Measurements from ENCODE around the gene RGL3. TPM values are rescaled to one million over a fixed set of nuclear protein-coding genes. Genes with fewer than 3 reads are reported as not detected.

Gene RGL3
- total and polyA plus RNA-seq, 9 of the 15 experiments (the other 6 are each of a cell fraction or from before 2014, with no cell fraction given): 0.12 to 0.61 (median 0.32) TPM; not detected in 4

GRCh38 chr19:11375143-11375948 is 43.8 kb downstream of the RGL3 start:
- Histone ChIP-seq H4K20me1 (replicated peaks; ENCODE audit: control insufficient read depth, insufficient read depth, low read length) (peaks cover 11% of the 10 kb centered on the region), H3K9me3 (replicated peaks; ENCODE audit: control insufficient read depth, insufficient read depth, low read depth, low read length) (no peaks in the 10 kb centered on the region), H3K27me3 (ENCODE audit: control insufficient read depth in 2 of 2, insufficient read depth in 2 of 2, low read length in 2 of 2) (no peaks in the 10 kb centered on the region), H3K9me1 (ENCODE audit: control insufficient read depth, insufficient read depth, low read length) (no peaks in the 10 kb centered on the region), H3K27ac (ENCODE audit: extremely low read depth, low read depth, low read length) (peak overlapping the region; percentile 74), H3K79me2 (ENCODE audit: control insufficient read depth, insufficient read depth, low read length) (peaks cover 16% of the 10 kb centered on the region; the same call in 2 of the 3 replicates), H3K4me2 (ENCODE audit: insufficient read depth, low read length) (peak overlapping the region; percentile 84), H3K4me1 (replicated peaks in 1 of 2; ENCODE audit: control insufficient read depth in 2 of 2, insufficient read depth in 2 of 2, low read length in 2 of 2) (peaks cover 22 to 31% of the 10 kb centered on the region in 2 experiments), H3K4me3 (peak overlapping the region; percentile 59), H2AFZ (ENCODE audit: low read depth, low read length) (peak overlapping the region; percentile 97), H3K36me3 (ENCODE audit: control insufficient read depth, insufficient read depth, low read length) (peaks cover 26% of the 10 kb centered on the region), H3K9ac (ENCODE audit: insufficient read depth in 1 of 2, low read depth in 2 of 2, low read length in 2 of 2) (peak overlapping the region; percentile 77 to 93)
- BruUV-seq (replicated peaks): TSS peak; percentile 92
- intact Hi-C loops (cut with micrococcal nuclease) (loop anchor here (2.0 kb wide), 1 partner anchor 59 kb away; the partner anchor contains the start of genes ODAD3 and PRKCSH), in situ Hi-C loops (cut with MboI) (loop anchor here (5.0 kb wide), 1 partner anchor 78 kb away; the partner anchor contains the start of gene TSPAN16)
- POLR2A ChIA-PET: interaction anchor here (0.5 to 3.6 kb wide), 25 partner anchors 9 to 275 kb away, joined by 3 to 36 read pairs (median 4); partner anchors contain the start of genes CCDC159, EPOR, ODAD3 and PRKCSH
- DNase-seq (ENCODE audit: extremely low read depth in 1 of 4, low spot score in 3 of 4) (peak in 1 of 4 experiments; percentile 63), ATAC-seq (peak; percentile 10; the same call in 2 of the 3 replicates), FAIRE-seq (no peak)
- 24% methylated on average over 27 of the region's 27 CpGs for WGBS (ENCODE audit: insufficient coverage, low coverage, missing lambda C conversion rate)
- CTCF ChIA-PET (ENCODE audit: low intra/inter-chr PET ratio): no interaction called here
- TF ChIP-seq NFIC (IDR thresholded peaks at IDR 0.05): peak; percentile 77
- peak in 1 of 2 experiments; percentile 11; a peak in 2 of 4 replicates for TF ChIP-seq RAD21 (CRISPR knock-in tag; conservative IDR thresholded peaks at IDR 0.05 in 1 of 2, IDR thresholded peaks at IDR 0.05 in 1 of 2)
- no peak for TF ChIP-seq SMC3 (conservative IDR thresholded peaks at IDR 0.05; ENCODE audit: insufficient read depth, low read depth, low read length)
- TF ChIP-seq ELF1 (tag; IDR thresholded peaks at IDR 0.05): peak; percentile 23; the same call in 1 of the 2 replicates
- TF ChIP-seq ZBTB33 (CRISPR knock-in tag; IDR thresholded peaks at IDR 0.05): no peak
- no peak for TF ChIP-seq MYC (IDR thresholded peaks at IDR 0.05; ENCODE audit: low read depth, low read length)
- TF ChIP-seq MYC (CRISPR knock-in tag; IDR thresholded peaks at IDR 0.05; ENCODE audit: borderline replicate concordance, low read depth): no peak
- peak; percentile 35; the same call in 1 of the 2 replicates for TF ChIP-seq ZNF75A (CRISPR knock-in tag; IDR thresholded peaks at IDR 0.05)
- TF ChIP-seq DEAF1 (CRISPR knock-in tag; IDR thresholded peaks at IDR 0.05): 0 out of 2 replicates have a peak, but pooled peaks have one; percentile 8
- no peak for TF ChIP-seq CEBPG (CRISPR knock-in tag; IDR thresholded peaks at IDR 0.05)
- 0 out of 4 replicates have a peak, but pooled peaks of 1 of the 2 experiments have one; percentile 13 for TF ChIP-seq CEBPG (tag; conservative IDR thresholded peaks at IDR 0.05 in 1 of 2, IDR thresholded peaks at IDR 0.05 in 1 of 2)
- peak; percentile 12; the same call in 1 of the 2 replicates for TF ChIP-seq ERF (CRISPR knock-in tag; IDR thresholded peaks at IDR 0.05)
- TF ChIP-seq ZBTB17 (CRISPR knock-in tag; IDR thresholded peaks at IDR 0.05): 0 out of 2 replicates have a peak, but pooled peaks have one; percentile 52
- TF ChIP-seq NR4A1 (CRISPR knock-in tag; IDR thresholded peaks at IDR 0.05): no peak
- TF ChIP-seq NR4A1 (tag; IDR thresholded peaks at IDR 0.05): 0 out of 2 replicates have a peak, but pooled peaks have one; percentile 40
- TF ChIP-seq POLR2G (IDR thresholded peaks at IDR 0.05; ENCODE audit: low read depth, low read length): peak; percentile 66
- peak; percentile 17 for TF ChIP-seq PHF20 (IDR thresholded peaks at IDR 0.05; ENCODE audit: partially characterized antibody)
- TF ChIP-seq POLR2H (tag; IDR thresholded peaks at IDR 0.05; ENCODE audit: low read depth): peak; percentile 89
